GM12878 (cell line): ENCODE results near the gene CADPS. TPM values are rescaled to one million over a fixed set of nuclear protein-coding genes. Genes with fewer than 3 reads are reported as not detected.

Experiments
- ATAC-seq: fragments of 200-7000 bp; cut with Tn5 transposase; 3 replicates; pipeline ENCODE4 v1.9.1; 2020; ENCODE audit warnings: mild to moderate bottlenecking, moderate library complexity
- BruUV-seq: library from RNA; stranded (reverse); fragments of 400-500 nt; replicated peaks from 2 replicates; lab custom pipeline; 2021; lab: Mats Ljungman, UMichigan
- CTCF ChIA-PET: fragments of 300-600 bp; sonication (Branson Sonifier 250); formaldehyde crosslinking; extraction: SDS; loops from one replicate; lab custom pipeline; 2021; ENCODE audit warnings: inconsistent platforms; lab: Yijun Ruan, JAX
- POLR2A ChIA-PET: fragments of 350-600 bp; formaldehyde crosslinking; extraction: SDS; loops from one replicate; lab custom pipeline; 2021; ENCODE audit warnings: inconsistent platforms; lab: Charles Lee
- RAD21 ChIA-PET: fragments of 300-600 bp; sonication (Branson Sonifier 250); formaldehyde crosslinking; loops from one replicate; lab custom pipeline; 2023; ENCODE audit warnings: antibody characterized with exemption; ENCODE audit not compliant: unreplicated experiment; lab: Charles Lee
- SMC1A ChIA-PET: fragments of 300-600 bp; sonication (Branson Sonifier 250); formaldehyde crosslinking; loops from one replicate; lab custom pipeline; 2023; ENCODE audit not compliant: unreplicated experiment, uncharacterized antibody; lab: Charles Lee
- DNase-seq: peaks from one replicate; pipeline ENCODE4 v3.0.0-alpha.2; 2011; ENCODE audit warnings: low read depth, low spot score
- FAIRE-seq: peaks from 3 replicates; lab custom pipeline; 2011; peaks lifted over from hg19 to GRCh38; lab: Jason Lieb, UNC
- H2AFZ ChIP-seq: 2 replicates; pipeline ENCODE4 v1.6.0; 2011; ENCODE audit warnings: low read depth, low read length, control low read depth; ENCODE audit not compliant: control insufficient read depth
- H3K27ac ChIP-seq: 2 replicates; pipeline ENCODE4 v1.5.1; 2011; ENCODE audit warnings: control low read depth; ENCODE audit not compliant: control insufficient read depth, insufficient read depth
- H3K27me3 ChIP-seq, 2 experiments: replicated peaks in 1 of 2; 2 replicates each; pipeline versions ENCODE4 v1.6.0 to v1.6.1; 2011; ENCODE audit warnings: low read length in 1 of 2; ENCODE audit not compliant: control insufficient read depth in 2 of 2, insufficient read depth in 2 of 2
- H3K36me3 ChIP-seq, 2 experiments: 2 replicates each; pipeline ENCODE4 v1.5.1; 2011; ENCODE audit warnings: low read length in 1 of 2; ENCODE audit not compliant: control insufficient read depth in 2 of 2, insufficient read depth in 2 of 2
- H3K4me1 ChIP-seq: 2 replicates; pipeline ENCODE4 v1.6.1; 2011; ENCODE audit warnings: mild to moderate bottlenecking, low read length, moderate library complexity, mixed read lengths; ENCODE audit not compliant: control insufficient read depth, insufficient read depth
- H3K4me2 ChIP-seq: 2 replicates; pipeline ENCODE4 v1.6.0; 2011; ENCODE audit warnings: control low read depth; ENCODE audit not compliant: control insufficient read depth, insufficient read depth
- H3K4me3 ChIP-seq: fragments of 200-600 bp; sonication (generic); 2 replicates; pipeline ENCODE4 v1.5.1; 2016
- H3K79me2 ChIP-seq: 2 replicates; pipeline ENCODE4 v1.6.0; 2011; ENCODE audit warnings: low read length; ENCODE audit not compliant: control insufficient read depth, insufficient read depth
- H3K9ac ChIP-seq: 2 replicates; pipeline ENCODE4 v1.8.0; 2011; ENCODE audit warnings: low read length, control low read depth, mixed read lengths; ENCODE audit not compliant: control insufficient read depth, insufficient read depth
- H3K9me3 ChIP-seq: replicated peaks from 3 replicates; pipeline ENCODE4 v1.5.1; 2011; ENCODE audit warnings: mild to moderate bottlenecking, low read length; ENCODE audit not compliant: control insufficient read depth, insufficient read depth
- H4K20me1 ChIP-seq: 2 replicates; pipeline ENCODE4 v1.6.0; 2011; ENCODE audit not compliant: control insufficient read depth, insufficient read depth
- CEBPB ChIP-seq, 2 experiments: fragments of 150-350 bp in 1 of 2; IDR thresholded peaks; 2 replicates each; pipeline ENCODE4 v1.6.1; 2012 to 2014; ENCODE audit warnings: low read depth in 2 of 2, low read length in 2 of 2, borderline replicate concordance in 1 of 2, inconsistent platforms in 1 of 2
- CHD2 ChIP-seq: IDR thresholded peaks from 2 replicates; pipeline ENCODE4 v1.6.1; 2011; ENCODE audit warnings: low read depth, low read length, improper control_type of control experiment, borderline replicate concordance
- EP300 ChIP-seq, 2 experiments: fragments of 150-350 bp in 1 of 2; IDR thresholded peaks; 2 replicates each; pipeline ENCODE4 v1.6.1; 2011 to 2012; ENCODE audit warnings: low read depth in 2 of 2, low read length in 2 of 2, borderline replicate concordance in 1 of 2, improper control_type of control experiment in 1 of 2, inconsistent platforms in 1 of 2; ENCODE audit not compliant: control insufficient read depth in 1 of 2
- MYB ChIP-seq: fragments of 150-350 bp; IDR thresholded peaks from 2 replicates; pipeline ENCODE4 v1.6.1; 2014; ENCODE audit warnings: mild to moderate bottlenecking, low read depth, low read length, borderline replicate concordance
- SMARCA5 ChIP-seq: fragments of 450-650 bp; IDR thresholded peaks from 2 replicates; pipeline ENCODE4 v1.6.1; 2017; ENCODE audit warnings: mild to moderate bottlenecking
- WGBS: methylation state at CpG from one replicate; pipeline ENCODE4 v1.1.6; 2016; ENCODE audit warnings: low lambda C conversion rate; ENCODE audit not compliant: insufficient replicate concordance, insufficient coverage; ENCODE audit errors: missing lambda C conversion rate; 5-methylcytosine and 5-hydroxymethylcytosine counted together
- in situ Hi-C: fragments of 300-500 bp; cut with MboI; formaldehyde crosslinking; loops from 9 replicates; pipeline ENCODE4 v1.14.3; 2018; ENCODE audit warnings: mixed read lengths
- intact Hi-C: fragments of 100-400 bp; cut with micrococcal nuclease; formaldehyde crosslinking; loops from one replicate; pipeline ENCODE4 v1.14.2; 2022; ENCODE audit not compliant: unreplicated experiment
- polyA plus RNA-seq, 11 experiments: library from polyadenylated mRNA; depleted of rRNA in 4 of 11; unstranded in 6 of 11; stranded (reverse) in 5 of 11; fragments of >200 nt; fragmentation: Nextera tagmentation in 4 of 11; fragmentation: Illumina TruSeq in 1 of 11; extraction: Ambion mirVana in 4 of 11; extraction: Trizol in 1 of 11; gene quantifications; 1 replicate in 1 of 11; 2 replicates in 10 of 11; pipeline versions ENCODE4 v1.2.1 to v1.2.3, GENCODE V29; 2011 to 2016; ENCODE audit warnings: inconsistent platforms in 2 of 11, missing spikeins in 2 of 11, low read depth in 1 of 11
- total RNA-seq, 4 experiments: library from RNA; depleted of rRNA in 3 of 4; stranded (reverse); fragments of >200 nt in 3 of 4; fragmentation: Illumina TruSeq in 1 of 4; extraction: Trizol in 1 of 4; gene quantifications; 2 replicates each; pipeline versions ENCODE4 v1.2.1 to v1.2.3, GENCODE V29; 2013 to 2021
- TF ChIP-seq, protein P1 (sequence below): IDR thresholded peaks from 2 replicates; pipeline ENCODE4 v1.6.1; 2012; ENCODE audit warnings: mild to moderate bottlenecking, low read depth, low read length

Gene CADPS
- total and polyA plus RNA-seq, 10 of the 15 experiments (the other 5 are each of a cell fraction or from before 2014, with no cell fraction given), result 0.20 TPM; not detected in 9

DNA sequence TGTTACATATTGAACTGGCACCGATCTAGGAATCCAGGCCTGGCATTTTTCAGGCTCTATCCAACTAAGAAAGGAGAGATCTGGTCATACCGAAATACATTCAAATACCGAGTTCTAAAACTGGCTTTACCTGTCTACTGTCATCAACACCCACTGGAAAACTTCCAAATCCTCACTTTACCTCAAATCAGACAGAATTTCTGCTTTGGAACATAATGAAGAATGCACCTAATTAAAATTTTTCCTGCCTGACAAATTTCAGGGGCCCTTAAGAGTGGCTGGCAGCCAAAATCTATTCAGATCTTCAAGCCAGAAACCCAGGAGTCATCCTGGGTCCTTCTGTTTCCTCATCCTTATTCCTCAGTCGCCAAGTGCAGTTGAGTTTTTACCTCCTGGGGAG, 303.3 kb downstream of the CADPS start:
- in situ Hi-C loops (no loop called here), intact Hi-C loops (no loop called here)
- H2AFZ ChIP-seq, result no peak overlapping the region
- WGBS, result 58% methylated on average over 4 of the region's 4 CpGs
- H3K27me3 ChIP-seq, result no peaks in the 10 kb centered on the region
- ATAC-seq (no peak), FAIRE-seq (no peak), DNase-seq (no peak)
- no peak overlapping the region for H3K4me3 ChIP-seq
- H4K20me1 ChIP-seq, result no peaks in the 10 kb centered on the region
- H3K9ac ChIP-seq, result no peak overlapping the region
- ChIA-PET RAD21 (no interaction called here), CTCF (no interaction called here), SMC1A (no interaction called here), POLR2A (no interaction called here)
- TF ChIP-seq, protein P1, sequence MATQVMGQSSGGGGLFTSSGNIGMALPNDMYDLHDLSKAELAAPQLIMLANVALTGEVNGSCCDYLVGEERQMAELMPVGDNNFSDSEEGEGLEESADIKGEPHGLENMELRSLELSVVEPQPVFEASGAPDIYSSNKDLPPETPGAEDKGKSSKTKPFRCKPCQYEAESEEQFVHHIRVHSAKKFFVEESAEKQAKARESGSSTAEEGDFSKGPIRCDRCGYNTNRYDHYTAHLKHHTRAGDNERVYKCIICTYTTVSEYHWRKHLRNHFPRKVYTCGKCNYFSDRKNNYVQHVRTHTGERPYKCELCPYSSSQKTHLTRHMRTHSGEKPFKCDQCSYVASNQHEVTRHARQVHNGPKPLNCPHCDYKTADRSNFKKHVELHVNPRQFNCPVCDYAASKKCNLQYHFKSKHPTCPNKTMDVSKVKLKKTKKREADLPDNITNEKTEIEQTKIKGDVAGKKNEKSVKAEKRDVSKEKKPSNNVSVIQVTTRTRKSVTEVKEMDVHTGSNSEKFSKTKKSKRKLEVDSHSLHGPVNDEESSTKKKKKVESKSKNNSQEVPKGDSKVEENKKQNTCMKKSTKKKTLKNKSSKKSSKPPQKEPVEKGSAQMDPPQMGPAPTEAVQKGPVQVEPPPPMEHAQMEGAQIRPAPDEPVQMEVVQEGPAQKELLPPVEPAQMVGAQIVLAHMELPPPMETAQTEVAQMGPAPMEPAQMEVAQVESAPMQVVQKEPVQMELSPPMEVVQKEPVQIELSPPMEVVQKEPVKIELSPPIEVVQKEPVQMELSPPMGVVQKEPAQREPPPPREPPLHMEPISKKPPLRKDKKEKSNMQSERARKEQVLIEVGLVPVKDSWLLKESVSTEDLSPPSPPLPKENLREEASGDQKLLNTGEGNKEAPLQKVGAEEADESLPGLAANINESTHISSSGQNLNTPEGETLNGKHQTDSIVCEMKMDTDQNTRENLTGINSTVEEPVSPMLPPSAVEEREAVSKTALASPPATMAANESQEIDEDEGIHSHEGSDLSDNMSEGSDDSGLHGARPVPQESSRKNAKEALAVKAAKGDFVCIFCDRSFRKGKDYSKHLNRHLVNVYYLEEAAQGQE, result no peak
- no peak for TF ChIP-seq SMARCA5
- TF ChIP-seq CEBPB (IDR thresholded peaks at IDR 0.05; ENCODE audit: borderline replicate concordance in 1 of 2, low read depth in 2 of 2, low read length in 2 of 2), result no peak
- TF ChIP-seq MYB, result no peak
- no peak for TF ChIP-seq EP300 (IDR thresholded peaks at IDR 0.05; ENCODE audit: borderline replicate concordance in 1 of 2, control insufficient read depth in 1 of 2, low read depth in 2 of 2, low read length in 2 of 2)
- no peak for TF ChIP-seq CHD2
- no peaks in the 10 kb centered on the region for H3K9me3 ChIP-seq
- no peak overlapping the region for H3K27ac ChIP-seq
- no TSS peak for BruUV-seq
- no peak overlapping the region for H3K4me2 ChIP-seq
- no peaks in the 10 kb centered on the region for H3K4me1 ChIP-seq
- H3K36me3 ChIP-seq, result no peaks in the 10 kb centered on the region
- H3K79me2 ChIP-seq, result no peaks in the 10 kb centered on the region
